ENCODE data around the gene VNN1.

VNN1 gene

DNA sequence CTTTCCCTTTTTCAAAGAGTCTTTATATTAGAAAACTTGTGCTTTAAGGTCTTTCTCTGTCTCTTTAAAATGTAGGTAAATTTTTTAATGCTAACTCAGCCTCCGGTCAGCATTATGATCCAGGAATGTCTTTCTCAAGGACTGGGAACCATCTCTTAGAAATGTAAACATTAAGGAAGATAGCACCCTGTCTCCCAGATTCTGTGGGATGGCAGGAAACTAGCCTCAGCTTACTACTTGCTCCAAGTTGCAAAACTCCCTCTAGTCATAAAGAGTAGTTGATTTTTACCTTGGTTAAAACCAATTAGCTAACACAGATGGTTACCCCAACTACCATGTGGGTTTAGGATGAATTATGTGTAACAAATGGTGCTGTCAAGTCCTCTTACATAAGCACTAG, 50.2 kb downstream of the VNN1 start:
- Histone ChIP-seq H4K20me1 (ENCODE audit: insufficient read depth, low read length) (no peaks in the 10 kb centered on the region), H3K27me3 (ENCODE audit: insufficient read depth, low read length, poor library complexity) (no peaks in the 10 kb centered on the region), H3K79me2 (ENCODE audit: insufficient read depth, low read length) (no peaks in the 10 kb centered on the region), H3K9ac (ENCODE audit: low read depth, low read length) (no peak overlapping the region), H3K4me1 (ENCODE audit: insufficient read depth, low read length) (no peaks in the 10 kb centered on the region), H2AFZ (ENCODE audit: low read depth, low read length) (no peak overlapping the region), H3K27ac (ENCODE audit: low read length) (no peak overlapping the region), H3K4me3 (ENCODE audit: low read depth in 1 of 2, low read length in 2 of 2) (no peak overlapping the region), H3K9me3 (ENCODE audit: insufficient read depth, low read length, severe bottlenecking) (no peaks in the 10 kb centered on the region), H3K36me3 (ENCODE audit: insufficient read depth, low read length) (no peaks in the 10 kb centered on the region), H3K4me2 (ENCODE audit: insufficient read depth, low read length) (no peak overlapping the region)
- no peak for DNase-seq
- TF ChIP-seq, protein P1, sequence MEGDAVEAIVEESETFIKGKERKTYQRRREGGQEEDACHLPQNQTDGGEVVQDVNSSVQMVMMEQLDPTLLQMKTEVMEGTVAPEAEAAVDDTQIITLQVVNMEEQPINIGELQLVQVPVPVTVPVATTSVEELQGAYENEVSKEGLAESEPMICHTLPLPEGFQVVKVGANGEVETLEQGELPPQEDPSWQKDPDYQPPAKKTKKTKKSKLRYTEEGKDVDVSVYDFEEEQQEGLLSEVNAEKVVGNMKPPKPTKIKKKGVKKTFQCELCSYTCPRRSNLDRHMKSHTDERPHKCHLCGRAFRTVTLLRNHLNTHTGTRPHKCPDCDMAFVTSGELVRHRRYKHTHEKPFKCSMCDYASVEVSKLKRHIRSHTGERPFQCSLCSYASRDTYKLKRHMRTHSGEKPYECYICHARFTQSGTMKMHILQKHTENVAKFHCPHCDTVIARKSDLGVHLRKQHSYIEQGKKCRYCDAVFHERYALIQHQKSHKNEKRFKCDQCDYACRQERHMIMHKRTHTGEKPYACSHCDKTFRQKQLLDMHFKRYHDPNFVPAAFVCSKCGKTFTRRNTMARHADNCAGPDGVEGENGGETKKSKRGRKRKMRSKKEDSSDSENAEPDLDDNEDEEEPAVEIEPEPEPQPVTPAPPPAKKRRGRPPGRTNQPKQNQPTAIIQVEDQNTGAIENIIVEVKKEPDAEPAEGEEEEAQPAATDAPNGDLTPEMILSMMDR (IDR thresholded peaks at IDR 0.05; ENCODE audit: borderline replicate concordance, extremely low read depth, low read length, poor library complexity, severe bottlenecking), result no peak
- TF ChIP-seq EZH2 (IDR thresholded peaks at IDR 0.05; ENCODE audit: borderline replicate concordance, low read depth, low read length, severe bottlenecking), result no peak
- ATAC-seq (ENCODE audit: insufficient read depth, low read depth), result no peak

DNA sequence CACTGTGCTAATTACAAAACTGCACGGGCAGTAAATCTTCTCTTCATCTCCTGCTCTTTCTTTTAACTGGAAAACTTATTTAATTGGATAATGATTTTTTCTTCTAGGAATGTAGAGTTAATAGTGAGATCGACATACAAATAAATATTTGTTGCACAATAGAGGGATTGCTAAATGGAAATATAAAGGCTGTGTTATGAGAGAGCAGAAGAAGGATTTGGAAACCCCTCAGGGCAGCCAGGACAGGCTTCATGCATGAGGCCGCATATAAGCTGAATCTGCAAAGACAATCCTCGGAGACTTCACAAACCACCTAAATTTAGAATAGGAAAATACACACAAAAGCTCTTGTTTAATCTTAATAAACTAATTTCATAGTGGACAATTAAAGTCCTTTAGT, 51.9 kb downstream of the VNN1 start:
- Histone ChIP-seq H3K36me3 (ENCODE audit: insufficient read depth, low read length) (no peaks in the 10 kb centered on the region), H3K4me1 (ENCODE audit: insufficient read depth, low read length) (no peaks in the 10 kb centered on the region), H3K79me2 (ENCODE audit: insufficient read depth, low read length) (no peaks in the 10 kb centered on the region), H2AFZ (ENCODE audit: low read depth, low read length) (no peak overlapping the region), H3K4me2 (ENCODE audit: insufficient read depth, low read length) (no peak overlapping the region), H3K27ac (ENCODE audit: low read length) (no peak overlapping the region), H4K20me1 (ENCODE audit: insufficient read depth, low read length) (no peaks in the 10 kb centered on the region), H3K9ac (ENCODE audit: low read depth, low read length) (no peak overlapping the region), H3K9me3 (ENCODE audit: insufficient read depth, low read length, severe bottlenecking) (no peaks in the 10 kb centered on the region), H3K27me3 (ENCODE audit: insufficient read depth, low read length, poor library complexity) (no peaks in the 10 kb centered on the region), H3K4me3 (ENCODE audit: low read depth in 1 of 2, low read length in 2 of 2) (no peak overlapping the region)
- DNase-seq, result no peak
- TF ChIP-seq EZH2 (IDR thresholded peaks at IDR 0.05; ENCODE audit: borderline replicate concordance, low read depth, low read length, severe bottlenecking), result no peak
- TF ChIP-seq, protein P1 (IDR thresholded peaks at IDR 0.05; ENCODE audit: borderline replicate concordance, extremely low read depth, low read length, poor library complexity, severe bottlenecking), result no peak
- ATAC-seq (ENCODE audit: insufficient read depth, low read depth), result no peak

DNA sequence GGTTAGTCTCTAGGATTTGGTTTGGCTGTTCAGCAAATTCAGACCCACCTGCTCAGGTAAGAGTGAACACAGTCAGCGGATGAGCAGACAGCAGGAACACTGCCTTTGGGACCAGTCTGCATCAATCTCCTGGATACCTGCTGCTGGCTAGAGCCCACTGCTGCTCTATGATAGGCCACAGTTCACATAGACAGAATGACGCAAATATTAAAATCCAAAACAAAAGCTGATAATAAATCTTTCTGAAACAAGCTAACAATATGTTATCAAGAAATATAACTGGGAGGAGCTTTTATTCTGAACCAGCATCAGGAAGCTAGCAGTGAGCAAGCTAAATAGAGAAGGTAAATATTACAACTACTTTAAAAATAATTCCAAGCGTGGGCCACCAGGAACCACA, 54.8 kb downstream of the VNN1 start, which contains the start of gene TAAR1:
Gene TAAR1, minus strand, starts transcription at position 101 of the 400 bp plus-strand sequence. CDS start 13,179 bp downstream, outside the sequence.
- Histone ChIP-seq H3K9ac (ENCODE audit: low read depth, low read length) (no peak within 1 kb of the TSS), H2AFZ (ENCODE audit: low read depth, low read length) (no peak within 1 kb of the TSS), H3K4me1 (ENCODE audit: insufficient read depth, low read length) (no peaks in the 10 kb centered on the region), H3K36me3 (ENCODE audit: insufficient read depth, low read length) (no peaks in the 10 kb centered on the region), H3K27me3 (ENCODE audit: insufficient read depth, low read length, poor library complexity) (no peaks in the 10 kb centered on the region), H3K4me2 (ENCODE audit: insufficient read depth, low read length) (no peak within 1 kb of the TSS), H3K79me2 (ENCODE audit: insufficient read depth, low read length) (no peaks in the 10 kb centered on the region), H3K27ac (ENCODE audit: low read length) (no peak within 1 kb of the TSS), H3K9me3 (ENCODE audit: insufficient read depth, low read length, severe bottlenecking) (no peaks in the 10 kb centered on the region), H4K20me1 (ENCODE audit: insufficient read depth, low read length) (no peaks in the 10 kb centered on the region), H3K4me3 (ENCODE audit: low read depth in 1 of 2, low read length in 2 of 2) (no peak within 1 kb of the TSS)
- DNase-seq, result no peak
- no peak for ATAC-seq (ENCODE audit: insufficient read depth, low read depth)
- no peak for TF ChIP-seq EZH2 (IDR thresholded peaks at IDR 0.05; ENCODE audit: borderline replicate concordance, low read depth, low read length, severe bottlenecking)
- TF ChIP-seq, protein P1 (IDR thresholded peaks at IDR 0.05; ENCODE audit: borderline replicate concordance, extremely low read depth, low read length, poor library complexity, severe bottlenecking), result no peak

DNA sequence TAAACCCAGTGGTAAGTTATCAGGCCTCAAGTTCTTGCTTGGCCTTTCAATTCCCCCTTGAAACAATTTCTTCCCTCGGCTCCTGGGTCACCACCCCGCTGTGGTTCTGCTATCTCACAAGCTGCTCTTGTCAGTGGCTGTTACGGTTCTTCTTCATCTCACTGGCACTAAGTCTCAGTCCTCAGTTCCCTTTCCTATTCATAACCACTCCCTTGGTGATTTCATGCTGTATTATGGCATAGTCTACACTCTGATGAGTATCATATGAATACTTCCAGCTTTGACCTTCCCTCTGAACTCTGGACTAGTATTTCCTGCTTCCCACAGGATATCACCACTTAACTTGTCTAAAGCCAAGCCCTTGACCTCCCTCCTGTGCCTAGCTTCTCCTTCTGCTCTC, 62.8 kb downstream of the VNN1 start:
- Histone ChIP-seq H3K36me3 (ENCODE audit: insufficient read depth, low read length) (no peaks in the 10 kb centered on the region), H2AFZ (ENCODE audit: low read depth, low read length) (no peak overlapping the region), H3K79me2 (ENCODE audit: insufficient read depth, low read length) (no peaks in the 10 kb centered on the region), H4K20me1 (ENCODE audit: insufficient read depth, low read length) (no peaks in the 10 kb centered on the region), H3K27me3 (ENCODE audit: insufficient read depth, low read length, poor library complexity) (no peaks in the 10 kb centered on the region), H3K9me3 (ENCODE audit: insufficient read depth, low read length, severe bottlenecking) (no peaks in the 10 kb centered on the region), H3K27ac (ENCODE audit: low read length) (no peak overlapping the region), H3K4me1 (ENCODE audit: insufficient read depth, low read length) (no peaks in the 10 kb centered on the region), H3K4me2 (ENCODE audit: insufficient read depth, low read length) (no peak overlapping the region), H3K9ac (ENCODE audit: low read depth, low read length) (no peak overlapping the region), H3K4me3 (ENCODE audit: low read depth in 1 of 2, low read length in 2 of 2) (no peak overlapping the region)
- ATAC-seq (ENCODE audit: insufficient read depth, low read depth), result no peak
- no peak for DNase-seq
- TF ChIP-seq, protein P1 (IDR thresholded peaks at IDR 0.05; ENCODE audit: borderline replicate concordance, extremely low read depth, low read length, poor library complexity, severe bottlenecking), result no peak
- TF ChIP-seq EZH2 (IDR thresholded peaks at IDR 0.05; ENCODE audit: borderline replicate concordance, low read depth, low read length, severe bottlenecking), result no peak

All from DND-41 (cell line).